H9 (cell line): ENCODE measurements around the gene DPM2. TPM values are rescaled to one million over a fixed set of nuclear protein-coding genes. Genes with fewer than 3 reads are reported as not detected.

Experiments used
- DNase-seq: peaks from one replicate; pipeline ENCODE4 v3.0.0-alpha.2; 2017
- H2AFZ ChIP-seq: one replicate; pipeline ENCODE4 v1.6.1; 2013; ENCODE audit warnings: mild to moderate bottlenecking, low read length, control low read depth, moderate library complexity
- H2AK5ac ChIP-seq: 2 replicates; pipeline ENCODE4 v1.6.1; 2013; ENCODE audit warnings: low read length, control low read depth, mixed read lengths; ENCODE audit not compliant: insufficient read length
- H2BK120ac ChIP-seq: one replicate; pipeline ENCODE4 v1.6.1; 2013; ENCODE audit warnings: low read depth, mild to moderate bottlenecking, low read length, control low read depth, inconsistent platforms; ENCODE audit not compliant: poor library complexity, severe bottlenecking
- H2BK12ac ChIP-seq: 2 replicates; pipeline ENCODE4 v1.6.1; 2013; ENCODE audit warnings: low read length, control low read depth, mixed read lengths, low read depth; ENCODE audit not compliant: insufficient read length
- H2BK15ac ChIP-seq: 2 replicates; pipeline ENCODE4 v1.6.1; 2013; ENCODE audit warnings: low read depth, low read length, control low read depth
- H2BK20ac ChIP-seq: one replicate; pipeline ENCODE4 v1.6.1; 2013; ENCODE audit warnings: low read depth, mild to moderate bottlenecking, low read length, control low read depth, inconsistent platforms; ENCODE audit not compliant: poor library complexity, severe bottlenecking
- H2BK5ac ChIP-seq: 2 replicates; pipeline ENCODE4 v1.6.1; 2013; ENCODE audit warnings: low read length, control low read depth, mixed read lengths; ENCODE audit not compliant: insufficient read length
- H3K14ac ChIP-seq: 2 replicates; pipeline ENCODE4 v1.6.1; 2013; ENCODE audit warnings: low read length, control low read depth; ENCODE audit not compliant: insufficient read depth
- H3K18ac ChIP-seq: 2 replicates; pipeline ENCODE4 v1.6.1; 2013; ENCODE audit warnings: low read depth, mild to moderate bottlenecking, mixed read lengths, low read length, control low read depth; ENCODE audit not compliant: insufficient read length
- H3K23ac ChIP-seq: 2 replicates; pipeline ENCODE4 v1.6.1; 2013; ENCODE audit warnings: low read length, control low read depth, mixed read lengths, low read depth; ENCODE audit not compliant: insufficient read length
- H3K23me2 ChIP-seq: 2 replicates; pipeline ENCODE4 v1.6.1; 2013; ENCODE audit warnings: low read depth, mild to moderate bottlenecking, mixed read lengths, low read length, control low read depth; ENCODE audit not compliant: insufficient read length, poor library complexity, severe bottlenecking
- H3K27ac ChIP-seq: 2 replicates; pipeline ENCODE4 v1.5.1; 2013; ENCODE audit warnings: low read length, control low read depth, mixed read lengths, low read depth; ENCODE audit not compliant: insufficient read length
- H3K27me3 ChIP-seq: 2 replicates; pipeline ENCODE4 v1.6.1; 2013; ENCODE audit warnings: low read length, control low read depth, inconsistent platforms; ENCODE audit not compliant: insufficient read depth
- H3K4ac ChIP-seq: 2 replicates; pipeline ENCODE4 v1.6.1; 2013; ENCODE audit warnings: low read depth, mild to moderate bottlenecking, control low read depth, inconsistent platforms, low read length, moderate library complexity
- H3K4me1 ChIP-seq: 2 replicates; pipeline ENCODE4 v1.6.1; 2013; ENCODE audit warnings: low read length, control low read depth, inconsistent platforms; ENCODE audit not compliant: insufficient read depth
- H3K4me2 ChIP-seq: 2 replicates; pipeline ENCODE4 v1.6.1; 2013; ENCODE audit warnings: low read length, control low read depth, mixed read lengths; ENCODE audit not compliant: insufficient read length, insufficient read depth
- H3K56ac ChIP-seq: 2 replicates; pipeline ENCODE4 v1.6.1; 2013; ENCODE audit warnings: low read depth, mild to moderate bottlenecking, mixed read lengths, low read length, control low read depth; ENCODE audit not compliant: insufficient read length
- H3K79me1 ChIP-seq: 2 replicates; pipeline ENCODE4 v1.6.1; 2013; ENCODE audit warnings: low read depth, mild to moderate bottlenecking, moderate library complexity, low read length, control low read depth, inconsistent platforms; ENCODE audit not compliant: insufficient read depth, poor library complexity, severe bottlenecking
- H3K79me2 ChIP-seq: 2 replicates; pipeline ENCODE4 v1.6.1; 2013; ENCODE audit warnings: low read length, control low read depth, inconsistent platforms; ENCODE audit not compliant: insufficient read depth
- H3K9ac ChIP-seq: 2 replicates; pipeline ENCODE4 v1.6.1; 2013; ENCODE audit warnings: low read length, control low read depth, mixed read lengths; ENCODE audit not compliant: insufficient read length; ENCODE audit errors: extremely low read depth
- H3K9me3 ChIP-seq: one replicate; pipeline ENCODE4 v1.6.1; 2013; ENCODE audit warnings: low read depth, low read length, inconsistent platforms; ENCODE audit not compliant: control insufficient read depth
- H3T11ph ChIP-seq: one replicate; pipeline ENCODE4 v1.6.1; 2013; ENCODE audit warnings: mild to moderate bottlenecking, low read length, control low read depth, inconsistent platforms
- H4K20me1 ChIP-seq: one replicate; pipeline ENCODE4 v1.6.1; 2013; ENCODE audit not compliant: control insufficient read depth, insufficient read length, insufficient read depth
- H4K5ac ChIP-seq: 2 replicates; pipeline ENCODE4 v1.6.1; 2013; ENCODE audit warnings: low read depth, mild to moderate bottlenecking, mixed read lengths, low read length, control low read depth; ENCODE audit not compliant: insufficient read length
- H4K8ac ChIP-seq: replicated peaks from 2 replicates; pipeline ENCODE4 v1.6.1; 2013; ENCODE audit warnings: low read length, control low read depth, mixed read lengths, low read depth; ENCODE audit not compliant: insufficient read length
- H4K91ac ChIP-seq: 2 replicates; pipeline ENCODE4 v1.6.1; 2013; ENCODE audit warnings: low read depth, mild to moderate bottlenecking, moderate library complexity, mixed read lengths, low read length, control low read depth; ENCODE audit not compliant: insufficient read length
- H3K27ac Mint-ChIP-seq, 3 experiments: 2 replicates in 2 of 3; 3 replicates in 1 of 3; pipeline ENCODE4 v1.8.0; 2020 to 2021; ENCODE audit warnings: mixed read lengths in 3 of 3, mild to moderate bottlenecking in 1 of 3, moderate library complexity in 1 of 3
- H3K27me3 Mint-ChIP-seq: 2 replicates; pipeline ENCODE4 v1.8.0; 2021; ENCODE audit warnings: low read depth, mild to moderate bottlenecking, moderate library complexity, mixed read lengths
- H3K36me3 Mint-ChIP-seq, 3 experiments: 2 replicates in 2 of 3; 3 replicates in 1 of 3; pipeline ENCODE4 v1.8.0; 2020 to 2021; ENCODE audit warnings: low read depth in 3 of 3, mixed read lengths in 3 of 3; ENCODE audit not compliant: insufficient read depth in 1 of 3
- H3K4me1 Mint-ChIP-seq, 2 experiments: 2 replicates each; pipeline ENCODE4 v1.8.0; 2020; ENCODE audit warnings: mixed read lengths in 2 of 2
- H3K4me3 Mint-ChIP-seq, 2 experiments: 2 replicates in 1 of 2; 3 replicates in 1 of 2; pipeline ENCODE4 v1.8.0; 2020 to 2021; ENCODE audit warnings: mild to moderate bottlenecking in 2 of 2, mixed read lengths in 2 of 2, moderate library complexity in 1 of 2
- H3K9me3 Mint-ChIP-seq, 2 experiments: 2 replicates in 1 of 2; 3 replicates in 1 of 2; pipeline ENCODE4 v1.8.0; 2020; ENCODE audit warnings: mild to moderate bottlenecking in 2 of 2, mixed read lengths in 2 of 2, moderate library complexity in 1 of 2
- CTCF ChIP-seq: fragments of 200-600 bp; sonication (generic); conservative IDR thresholded peaks from 3 replicates; pipeline ENCODE4 v1.8.0; 2021; ENCODE audit warnings: antibody characterized with exemption, mild to moderate bottlenecking
- whole genome bisulfite sequencing: extraction: QIAGEN DNeasy Blood & Tissue Kit; methylation state at CpG from one replicate; pipeline ENCODE4 v1.1.7; 2013; ENCODE audit warnings: missing lambda C conversion rate, low lambda C conversion rate, mixed read lengths; ENCODE audit not compliant: insufficient read length; ENCODE audit errors: extremely low coverage; 5-methylcytosine and 5-hydroxymethylcytosine counted together
- total RNA-seq: library from RNA; stranded (reverse); gene quantifications from 2 replicates; pipeline ENCODE4 v1.2.1, GENCODE V29; 2021

DPM2 gene
- total RNA-seq, 1 experiment from 2014 or later = 46.1 TPM

- no peak overlapping the region for H2BK20ac ChIP-seq
- peaks cover 3% of the 10 kb centered on the region; the same call in 1 of the 2 replicates for H3K4me1 ChIP-seq
- no peak overlapping the region for H3T11ph ChIP-seq
- no peak overlapping the region for H2AFZ ChIP-seq
- peak overlapping the region in 2 of 3 experiments; percentile 55 to 90; a peak in 2 of 7 replicates for H3K27ac Mint-ChIP-seq
- H3K79me1 ChIP-seq = no peaks in the 10 kb centered on the region
- peaks cover 4% of the 10 kb centered on the region for H3K23me2 ChIP-seq
- peaks cover 38 to 46% (median 42%) of the 10 kb centered on the region in 3 experiments for H3K36me3 Mint-ChIP-seq
- no peak overlapping the region for H3K18ac ChIP-seq
- H3K27me3 ChIP-seq = no peaks in the 10 kb centered on the region
- H3K4me2 ChIP-seq = no peak overlapping the region
- H2BK15ac ChIP-seq = no peak overlapping the region
- H3K27ac ChIP-seq = no peak overlapping the region
- no peaks in the 10 kb centered on the region for H4K20me1 ChIP-seq
- H3K9me3 ChIP-seq = no peaks in the 10 kb centered on the region
- H2AK5ac ChIP-seq = no peak overlapping the region
- H3K4ac ChIP-seq = no peak overlapping the region
- H3K9ac ChIP-seq = no peak overlapping the region
- H3K79me2 ChIP-seq = no peaks in the 10 kb centered on the region
- no peak overlapping the region for H2BK120ac ChIP-seq
- H4K5ac ChIP-seq = no peak overlapping the region
- H3K9me3 Mint-ChIP-seq = peaks cover 9% of the 10 kb centered on the region in 2 experiments; a peak in 3 of 5 replicates
- H4K91ac ChIP-seq = no peak overlapping the region
- H3K4me1 Mint-ChIP-seq = peaks cover 10 to 27% of the 10 kb centered on the region in 2 experiments
- DNase-seq = peak; percentile 96
- no peaks in the 10 kb centered on the region for H3K27me3 Mint-ChIP-seq
- no peak overlapping the region for H2BK12ac ChIP-seq
- H3K23ac ChIP-seq = no peak overlapping the region
- WGBS = no CpG with 5 or more reads among the region's 19 CpGs
- H2BK5ac ChIP-seq = no peak overlapping the region
- no peak overlapping the region for H4K8ac ChIP-seq
- peak overlapping the region; percentile 24 to 63; a peak in 2 of 5 replicates for H3K4me3 Mint-ChIP-seq
- TF ChIP-seq CTCF = no peak
- no peak overlapping the region; the same call in 1 of the 2 replicates for H3K14ac ChIP-seq
- H3K56ac ChIP-seq = no peak overlapping the region
These were observed 40.4 kb downstream of the DPM2 start for GRCh38 chr9:127897193-127897692.
